ENCODE measurements around the gene SORCS3.

The SORCS3 gene

DNA sequence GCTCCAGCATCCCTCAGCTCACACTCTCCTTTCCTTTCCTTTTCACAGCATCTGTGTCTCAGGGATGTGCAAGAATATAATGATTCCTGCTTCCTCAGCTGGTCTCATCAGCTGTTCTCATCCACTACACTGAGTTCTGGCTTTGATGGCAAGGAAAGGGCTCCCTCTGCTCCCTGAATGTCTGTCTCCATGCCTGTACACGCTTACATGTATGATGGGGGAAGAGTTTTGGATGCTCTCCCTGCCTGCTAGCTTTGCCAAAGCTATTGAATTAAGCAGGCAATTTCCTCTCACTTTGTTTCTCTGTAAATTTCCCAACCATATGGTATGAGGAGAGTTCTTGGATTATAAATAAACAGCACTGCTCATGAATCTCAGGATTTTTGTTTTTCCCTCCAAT, 254.5 kb downstream of the SORCS3 start:
- Histone ChIP-seq H3K4me3 (ENCODE audit: low read length) (no peak overlapping the region), H3K36me3 (ENCODE audit: control insufficient read depth, low read length) (no peaks in the 10 kb centered on the region), H3F3A (ENCODE audit: control insufficient read depth, insufficient read depth) (no peaks in the 10 kb centered on the region), H3K79me2 (ENCODE audit: control insufficient read depth, low read length) (no peaks in the 10 kb centered on the region), H3K27ac (ENCODE audit: low read depth, low read length) (no peak overlapping the region), H3K9me3 (ENCODE audit: control insufficient read depth, insufficient read depth, low read length) (no peaks in the 10 kb centered on the region), H4K20me1 (ENCODE audit: control insufficient read depth, insufficient read depth, low read depth, low read length) (no peaks in the 10 kb centered on the region), H3K4me1 (ENCODE audit: control insufficient read depth, low read length) (no peaks in the 10 kb centered on the region), H3K9me2 (replicated peaks; ENCODE audit: control insufficient read depth, low read length) (no peaks in the 10 kb centered on the region), H3K4me2 (ENCODE audit: low read length) (no peak overlapping the region), H3K27me3 (ENCODE audit: control insufficient read depth, low read length) (no peaks in the 10 kb centered on the region)
- TF ChIP-seq EZH2phosphoT487 (IDR thresholded peaks at IDR 0.05; ENCODE audit: borderline replicate concordance, low read length) = no peak
- TF ChIP-seq, protein P1, sequence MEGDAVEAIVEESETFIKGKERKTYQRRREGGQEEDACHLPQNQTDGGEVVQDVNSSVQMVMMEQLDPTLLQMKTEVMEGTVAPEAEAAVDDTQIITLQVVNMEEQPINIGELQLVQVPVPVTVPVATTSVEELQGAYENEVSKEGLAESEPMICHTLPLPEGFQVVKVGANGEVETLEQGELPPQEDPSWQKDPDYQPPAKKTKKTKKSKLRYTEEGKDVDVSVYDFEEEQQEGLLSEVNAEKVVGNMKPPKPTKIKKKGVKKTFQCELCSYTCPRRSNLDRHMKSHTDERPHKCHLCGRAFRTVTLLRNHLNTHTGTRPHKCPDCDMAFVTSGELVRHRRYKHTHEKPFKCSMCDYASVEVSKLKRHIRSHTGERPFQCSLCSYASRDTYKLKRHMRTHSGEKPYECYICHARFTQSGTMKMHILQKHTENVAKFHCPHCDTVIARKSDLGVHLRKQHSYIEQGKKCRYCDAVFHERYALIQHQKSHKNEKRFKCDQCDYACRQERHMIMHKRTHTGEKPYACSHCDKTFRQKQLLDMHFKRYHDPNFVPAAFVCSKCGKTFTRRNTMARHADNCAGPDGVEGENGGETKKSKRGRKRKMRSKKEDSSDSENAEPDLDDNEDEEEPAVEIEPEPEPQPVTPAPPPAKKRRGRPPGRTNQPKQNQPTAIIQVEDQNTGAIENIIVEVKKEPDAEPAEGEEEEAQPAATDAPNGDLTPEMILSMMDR (IDR thresholded peaks at IDR 0.05; ENCODE audit: low read depth, low read length, poor library complexity, severe bottlenecking) = no peak

DNA sequence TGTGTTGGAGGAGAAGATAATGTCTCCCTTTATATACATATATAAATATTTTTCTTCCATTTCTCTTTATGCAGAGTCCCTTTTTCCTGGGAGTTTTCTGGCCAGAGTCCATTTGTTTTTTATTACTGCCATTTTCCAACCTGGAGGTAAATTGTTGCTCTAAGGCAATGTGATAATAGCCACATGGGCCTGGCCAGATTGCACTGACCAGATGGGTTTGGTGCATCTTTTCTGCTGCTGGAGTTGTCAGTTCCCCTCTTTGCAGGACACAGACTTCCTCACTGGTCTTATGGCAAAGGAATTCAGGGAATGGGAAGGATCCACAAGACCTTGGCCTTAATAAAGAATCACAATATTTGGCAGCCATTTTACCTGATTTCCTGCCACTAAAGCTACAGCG, 254.9 kb downstream of the SORCS3 start:
- H3F3A ChIP-seq (ENCODE audit: control insufficient read depth, insufficient read depth) = no peaks in the 10 kb centered on the region

DNA sequence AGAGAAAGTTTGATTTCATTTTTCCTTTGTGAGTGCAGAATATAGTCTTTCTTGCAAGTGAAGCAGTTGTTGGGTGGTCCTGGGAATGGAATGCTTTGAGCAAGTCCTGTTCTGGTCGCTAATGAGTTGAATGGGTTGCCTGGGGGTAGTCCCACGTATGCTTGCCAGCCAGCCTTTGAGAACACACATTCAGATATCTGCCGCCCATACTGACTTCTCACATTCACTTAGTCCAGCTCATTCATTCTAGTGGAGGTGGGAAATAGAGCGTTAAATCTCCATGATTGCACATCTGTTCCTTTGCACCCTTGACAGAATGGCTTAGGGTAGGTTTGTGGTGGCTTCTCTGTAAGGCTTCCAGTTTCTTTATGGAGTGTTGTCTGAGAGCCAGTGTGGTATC, 256.6 kb downstream of the SORCS3 start:
- no peaks in the 10 kb centered on the region for H3K9me3 ChIP-seq (ENCODE audit: control insufficient read depth, insufficient read depth, low read length)
- TF ChIP-seq, protein P1 (IDR thresholded peaks at IDR 0.05; ENCODE audit: low read depth, low read length, poor library complexity, severe bottlenecking) = no peak
- TF ChIP-seq EZH2phosphoT487 (IDR thresholded peaks at IDR 0.05; ENCODE audit: borderline replicate concordance, low read length) = no peak
- H3K4me1 ChIP-seq (ENCODE audit: control insufficient read depth, low read length) = no peaks in the 10 kb centered on the region
- no peaks in the 10 kb centered on the region for H3K36me3 ChIP-seq (ENCODE audit: control insufficient read depth, low read length)
- no peak overlapping the region for H3K27ac ChIP-seq (ENCODE audit: low read depth, low read length)
- H3K4me3 ChIP-seq (ENCODE audit: low read length) = no peak overlapping the region
- no peaks in the 10 kb centered on the region for H3F3A ChIP-seq (ENCODE audit: control insufficient read depth, insufficient read depth)
- H3K9me2 ChIP-seq (replicated peaks; ENCODE audit: control insufficient read depth, low read length) = no peaks in the 10 kb centered on the region
- no peaks in the 10 kb centered on the region for H3K79me2 ChIP-seq (ENCODE audit: control insufficient read depth, low read length)
- no peak overlapping the region for H3K4me2 ChIP-seq (ENCODE audit: low read length)
- H4K20me1 ChIP-seq (ENCODE audit: control insufficient read depth, insufficient read depth, low read depth, low read length) = no peaks in the 10 kb centered on the region
- no peaks in the 10 kb centered on the region for H3K27me3 ChIP-seq (ENCODE audit: control insufficient read depth, low read length)

More for the DNA sequence above, 254.9 kb downstream of the SORCS3 start:
- no peaks in the 10 kb centered on the region for H3K79me2 ChIP-seq (ENCODE audit: control insufficient read depth, low read length)
- no peaks in the 10 kb centered on the region for H3K4me1 ChIP-seq (ENCODE audit: control insufficient read depth, low read length)
- no peak for TF ChIP-seq EZH2phosphoT487 (IDR thresholded peaks at IDR 0.05; ENCODE audit: borderline replicate concordance, low read length)
- TF ChIP-seq, protein P1 (IDR thresholded peaks at IDR 0.05; ENCODE audit: low read depth, low read length, poor library complexity, severe bottlenecking) = no peak
- H3K27me3 ChIP-seq (ENCODE audit: control insufficient read depth, low read length) = no peaks in the 10 kb centered on the region
- H3K9me2 ChIP-seq (replicated peaks; ENCODE audit: control insufficient read depth, low read length) = no peaks in the 10 kb centered on the region
- H3K27ac ChIP-seq (ENCODE audit: low read depth, low read length) = no peak overlapping the region
- no peak overlapping the region for H3K4me2 ChIP-seq (ENCODE audit: low read length)
- no peak overlapping the region for H3K4me3 ChIP-seq (ENCODE audit: low read length)
- no peaks in the 10 kb centered on the region for H3K36me3 ChIP-seq (ENCODE audit: control insufficient read depth, low read length)
- H4K20me1 ChIP-seq (ENCODE audit: control insufficient read depth, insufficient read depth, low read depth, low read length) = no peaks in the 10 kb centered on the region
- no peaks in the 10 kb centered on the region for H3K9me3 ChIP-seq (ENCODE audit: control insufficient read depth, insufficient read depth, low read length)
